Neural progenitor cell (in vitro differentiated cells): ENCODE results near the gene POU2AF1.

ENCODE experiments used
- CTCF ChIP-seq: fragments of 200-600 bp; sonication (generic); IDR thresholded peaks from 2 replicates; pipeline ENCODE4 v1.5.1; 2017; ENCODE audit warnings: antibody characterized with exemption, mild to moderate bottlenecking
- EZH2 ChIP-seq: fragments of 200-600 bp; sonication (generic); IDR thresholded peaks from 2 replicates; pipeline ENCODE4 v1.6.1; 2017; ENCODE audit warnings: antibody characterized with exemption, mild to moderate bottlenecking, moderate library complexity
- EZH2phosphoT487 ChIP-seq: fragments of 200-600 bp; sonication (generic); IDR thresholded peaks from 2 replicates; pipeline ENCODE4 v1.6.1; 2017; ENCODE audit warnings: antibody characterized with exemption

GRCh38 chr11:111351374-111352055 lies 27.6 kb downstream of the POU2AF1 start:
- TF ChIP-seq EZH2 = no peak
- no peak for TF ChIP-seq CTCF
- TF ChIP-seq EZH2phosphoT487 = no peak
